ENCODE measurements around the gene PADI1. TPM values are rescaled to one million over a fixed set of nuclear protein-coding genes. Genes with fewer than 3 reads are reported as not detected.

PADI1 gene
- total and polyA plus RNA-seq, 12 donors, result 0.06 to 0.10 (median 0.08) TPM; not detected in 9

GRCh38 chr1:17161137-17161740 is 43.7 kb upstream of the PADI1 start:
- no peak overlapping the region for H3K27ac ChIP-seq
- no peaks in the 10 kb centered on the region for H3K27me3 ChIP-seq
- TF ChIP-seq POLR2A (IDR thresholded peaks at IDR 0.05), result no peak
- TF ChIP-seq, protein P1, sequence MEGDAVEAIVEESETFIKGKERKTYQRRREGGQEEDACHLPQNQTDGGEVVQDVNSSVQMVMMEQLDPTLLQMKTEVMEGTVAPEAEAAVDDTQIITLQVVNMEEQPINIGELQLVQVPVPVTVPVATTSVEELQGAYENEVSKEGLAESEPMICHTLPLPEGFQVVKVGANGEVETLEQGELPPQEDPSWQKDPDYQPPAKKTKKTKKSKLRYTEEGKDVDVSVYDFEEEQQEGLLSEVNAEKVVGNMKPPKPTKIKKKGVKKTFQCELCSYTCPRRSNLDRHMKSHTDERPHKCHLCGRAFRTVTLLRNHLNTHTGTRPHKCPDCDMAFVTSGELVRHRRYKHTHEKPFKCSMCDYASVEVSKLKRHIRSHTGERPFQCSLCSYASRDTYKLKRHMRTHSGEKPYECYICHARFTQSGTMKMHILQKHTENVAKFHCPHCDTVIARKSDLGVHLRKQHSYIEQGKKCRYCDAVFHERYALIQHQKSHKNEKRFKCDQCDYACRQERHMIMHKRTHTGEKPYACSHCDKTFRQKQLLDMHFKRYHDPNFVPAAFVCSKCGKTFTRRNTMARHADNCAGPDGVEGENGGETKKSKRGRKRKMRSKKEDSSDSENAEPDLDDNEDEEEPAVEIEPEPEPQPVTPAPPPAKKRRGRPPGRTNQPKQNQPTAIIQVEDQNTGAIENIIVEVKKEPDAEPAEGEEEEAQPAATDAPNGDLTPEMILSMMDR (IDR thresholded peaks at IDR 0.05), result no peak
- WGBS, 4 donors, result 81 to 85% (median 83%) methylated on average over 3 of the region's 3 CpGs
- DNase-seq, result no peak
- no peak overlapping the region for H3K4me3 ChIP-seq
- H3K9me3 ChIP-seq (replicated peaks in 1 of 3), result no peaks in the 10 kb centered on the region
- H3K36me3 ChIP-seq (replicated peaks in 1 of 2), result no peaks in the 10 kb centered on the region
- no peaks in the 10 kb centered on the region for H3K4me1 ChIP-seq (replicated peaks in 1 of 2)
- intact Hi-C loops (cut with DNase I), result no loop called here

GRCh38 chr1:17161926-17162800 is 42.8 kb upstream of the PADI1 start:
- H3K27ac ChIP-seq, result no peak overlapping the region
- no peaks in the 10 kb centered on the region for H3K27me3 ChIP-seq
- WGBS, 4 donors, result 85 to 88% (median 86%) methylated on average over 19 to 20 of the region's 20 CpGs
- no peaks in the 10 kb centered on the region for H3K36me3 ChIP-seq (replicated peaks in 1 of 2)
- TF ChIP-seq, protein P1 (IDR thresholded peaks at IDR 0.05), result no peak
- TF ChIP-seq POLR2A (IDR thresholded peaks at IDR 0.05), result no peak
- DNase-seq, result no peak
- no peak overlapping the region for H3K4me3 ChIP-seq
- intact Hi-C loops (cut with DNase I), result no loop called here
- H3K4me1 ChIP-seq (replicated peaks in 1 of 2), result no peaks in the 10 kb centered on the region
- H3K9me3 ChIP-seq (replicated peaks in 1 of 3), result no peaks in the 10 kb centered on the region

- TF ChIP-seq, protein P1 (IDR thresholded peaks at IDR 0.05), result no peak
- no peak for TF ChIP-seq POLR2A (IDR thresholded peaks at IDR 0.05)
- no peak overlapping the region for H3K4me3 ChIP-seq
- 83 to 92% (median 86%) methylated on average over 1 to 7 of the region's 7 CpGs; no CpG with 5 or more reads in 1 of the 4 donors for WGBS, 4 donors
- no peak overlapping the region for H3K27ac ChIP-seq
- intact Hi-C loops (cut with DNase I), result no loop called here
- no peaks in the 10 kb centered on the region for H3K27me3 ChIP-seq
- no peaks in the 10 kb centered on the region for H3K9me3 ChIP-seq (replicated peaks in 1 of 3)
- H3K36me3 ChIP-seq (replicated peaks in 1 of 2), result no peaks in the 10 kb centered on the region
- H3K4me1 ChIP-seq (replicated peaks in 1 of 2), result no peaks in the 10 kb centered on the region
- no peak for DNase-seq
Measured at GRCh38 chr1:17162941-17163340, 42.0 kb upstream of the PADI1 start.

DNA sequence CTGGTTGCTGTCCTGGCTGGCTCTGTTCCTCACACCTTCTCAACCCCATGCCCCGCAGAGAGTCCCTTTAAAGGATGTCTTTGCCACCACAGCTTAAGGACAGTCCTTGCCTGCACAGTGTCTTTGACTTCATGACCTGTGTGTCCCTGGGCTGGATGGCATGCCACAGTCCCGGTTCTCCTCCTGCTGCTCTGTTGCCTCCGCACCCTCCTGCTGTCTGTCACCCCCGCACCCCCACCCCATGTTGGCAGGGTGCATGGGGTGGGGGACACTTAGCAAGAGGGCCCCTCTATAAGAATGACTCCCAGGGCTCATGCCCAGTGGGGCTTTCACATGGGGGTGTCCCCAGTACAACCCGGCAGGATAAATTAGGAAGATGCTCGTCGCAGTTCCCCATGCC is 41.6 kb upstream of the PADI1 start:
- Histone ChIP-seq H3K4me3 (no peak overlapping the region), H3K36me3 (replicated peaks in 1 of 2) (no peaks in the 10 kb centered on the region), H3K9me3 (replicated peaks in 1 of 3) (no peaks in the 10 kb centered on the region), H3K4me1 (replicated peaks in 1 of 2) (peaks cover 0 to 4% of the 10 kb centered on the region in 2 donors), H3K27me3 (no peaks in the 10 kb centered on the region), H3K27ac (no peak overlapping the region)
- WGBS, 4 donors, result 86 to 98% (median 89%) methylated on average over 5 to 7 of the region's 7 CpGs
- intact Hi-C loops (cut with DNase I), result no loop called here
- TF ChIP-seq, protein P1 (IDR thresholded peaks at IDR 0.05), result no peak
- TF ChIP-seq POLR2A (IDR thresholded peaks at IDR 0.05), result no peak
- no peak for DNase-seq

Measured in adrenal gland (tissue), 12 donors.